MM.1S (cell line): ENCODE results near the gene RD3L.

Experiments used
- DNase-seq: peaks from one replicate; pipeline ENCODE4 v3.0.0-alpha.2; 2015
- H2AFZ ChIP-seq: fragments of 300-600 bp; sonication (generic); 2 replicates; pipeline ENCODE4 v1.6.0; 2016; ENCODE audit warnings: antibody characterized with exemption, low read length
- H3F3A ChIP-seq: fragments of 300-600 bp; sonication (generic); 2 replicates; pipeline ENCODE4 v1.6.1; 2016; ENCODE audit warnings: mild to moderate bottlenecking, antibody characterized with exemption, low read length, moderate library complexity, mixed read lengths; ENCODE audit not compliant: insufficient read depth
- H3K27ac ChIP-seq: fragments of 300-600 bp; sonication (generic); 2 replicates; pipeline ENCODE4 v1.5.1; 2016; ENCODE audit warnings: mild to moderate bottlenecking, low read length
- H3K27me3 ChIP-seq: fragments of 300-600 bp; sonication (generic); replicated peaks from 2 replicates; pipeline ENCODE4 v1.6.0; 2016; ENCODE audit warnings: low read length; ENCODE audit not compliant: insufficient read depth
- H3K36me3 ChIP-seq: fragments of 300-600 bp; sonication (generic); replicated peaks from 2 replicates; pipeline ENCODE4 v1.6.1; 2016; ENCODE audit warnings: mild to moderate bottlenecking, low read length, mixed read lengths; ENCODE audit not compliant: insufficient read depth
- H3K4me1 ChIP-seq: fragments of 300-600 bp; sonication (generic); 2 replicates; pipeline ENCODE4 v1.6.1; 2016; ENCODE audit warnings: low read length, mixed read lengths
- H3K4me2 ChIP-seq: fragments of 300-600 bp; sonication (generic); 2 replicates; pipeline ENCODE4 v1.6.0; 2016; ENCODE audit warnings: low read depth, low read length
- H3K4me3 ChIP-seq: fragments of 300-600 bp; sonication (generic); 2 replicates; pipeline ENCODE4 v1.5.1; 2016; ENCODE audit warnings: low read length, mixed read lengths
- H3K79me2 ChIP-seq: fragments of 300-600 bp; sonication (generic); 2 replicates; pipeline ENCODE4 v1.6.1; 2016; ENCODE audit warnings: mixed run types, low read length, mixed read lengths
- H3K9ac ChIP-seq: fragments of 300-600 bp; sonication (generic); 2 replicates; pipeline ENCODE4 v1.6.1; 2016; ENCODE audit warnings: low read length, mixed read lengths
- H3K9me2 ChIP-seq: fragments of 300-600 bp; sonication (generic); replicated peaks from 2 replicates; pipeline ENCODE4 v1.6.1; 2016; ENCODE audit warnings: mild to moderate bottlenecking, low read length, mixed read lengths; ENCODE audit not compliant: insufficient read depth
- H3K9me3 ChIP-seq: fragments of 300-600 bp; sonication (generic); replicated peaks from 2 replicates; pipeline ENCODE4 v1.6.1; 2016; ENCODE audit warnings: mild to moderate bottlenecking, low read length, mixed read lengths; ENCODE audit not compliant: insufficient read depth
- H4K20me1 ChIP-seq: fragments of 300-600 bp; sonication (generic); 2 replicates; pipeline ENCODE4 v1.6.1; 2016; ENCODE audit warnings: mild to moderate bottlenecking, low read length, moderate library complexity, mixed read lengths; ENCODE audit not compliant: insufficient read depth
- CTCF ChIP-seq: fragments of 300-600 bp; sonication (generic); IDR thresholded peaks from 2 replicates; pipeline ENCODE4 v1.5.1; 2016; ENCODE audit warnings: antibody characterized with exemption, low read length, mixed read lengths
- EZH2 ChIP-seq: fragments of 300-600 bp; sonication (generic); optimal IDR thresholded peaks from 2 replicates; pipeline ENCODE3; 2017; ENCODE audit warnings: low read depth, mild to moderate bottlenecking, antibody characterized with exemption, low read length, mixed read lengths
- EZH2phosphoT487 ChIP-seq: fragments of 300-600 bp; sonication (generic); IDR thresholded peaks from 2 replicates; pipeline ENCODE4 v1.6.1; 2018; ENCODE audit warnings: antibody characterized with exemption, low read length

RD3L gene

DNA sequence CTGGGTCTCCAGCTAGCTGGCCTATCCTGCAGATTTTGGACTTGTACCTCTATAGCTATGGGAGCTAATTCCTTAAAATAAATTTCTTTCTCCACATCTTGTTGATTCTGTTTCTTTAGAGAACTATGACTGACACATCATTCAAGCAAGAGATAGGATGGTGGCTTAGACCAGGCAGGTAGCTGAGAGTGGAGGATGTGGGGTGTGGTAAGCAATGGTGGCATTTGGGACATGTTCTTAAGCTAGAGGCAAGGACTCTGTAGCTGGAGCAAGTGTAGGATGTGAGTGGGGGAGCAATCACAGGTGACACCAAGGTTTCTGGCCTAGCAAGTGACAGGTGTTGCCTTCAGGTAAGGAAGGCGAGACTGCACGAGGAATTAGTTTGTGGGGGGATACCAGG is 7.2 kb downstream of the RD3L start:
- no peaks in the 10 kb centered on the region for H4K20me1 ChIP-seq
- no peak overlapping the region for H3K9ac ChIP-seq
- no peak overlapping the region for H3K4me3 ChIP-seq
- no peaks in the 10 kb centered on the region for H3K79me2 ChIP-seq
- no peak overlapping the region for H3K27ac ChIP-seq
- no peaks in the 10 kb centered on the region for H3K4me1 ChIP-seq
- no peaks in the 10 kb centered on the region for H3K9me3 ChIP-seq
- H2AFZ ChIP-seq, result no peak overlapping the region
- TF ChIP-seq EZH2phosphoT487 (no peak), CTCF (no peak), EZH2 (no peak)
- H3K36me3 ChIP-seq, result no peaks in the 10 kb centered on the region
- DNase-seq, result no peak
- no peaks in the 10 kb centered on the region for H3K9me2 ChIP-seq
- H3K4me2 ChIP-seq, result no peak overlapping the region
- H3F3A ChIP-seq, result no peaks in the 10 kb centered on the region
- H3K27me3 ChIP-seq, result no peaks in the 10 kb centered on the region

- no peak overlapping the region for H3K4me2 ChIP-seq
Measured at GRCh38 chr14:103932791-103933490, 9.4 kb downstream of the RD3L start.

GRCh38 chr14:103931422-103931821 is 10.9 kb downstream of the RD3L start:
- H3K36me3 ChIP-seq, result no peaks in the 10 kb centered on the region
- H3K79me2 ChIP-seq, result no peaks in the 10 kb centered on the region
- no peak overlapping the region for H3K9ac ChIP-seq
- H3K9me3 ChIP-seq, result no peaks in the 10 kb centered on the region
- H3K4me1 ChIP-seq, result no peaks in the 10 kb centered on the region
- H3K9me2 ChIP-seq, result no peaks in the 10 kb centered on the region
- no peak overlapping the region for H2AFZ ChIP-seq
- no peaks in the 10 kb centered on the region for H3F3A ChIP-seq
- no peaks in the 10 kb centered on the region for H3K27me3 ChIP-seq
- no peak for DNase-seq
- no peak overlapping the region for H3K4me2 ChIP-seq
- no peak overlapping the region for H3K4me3 ChIP-seq
- TF ChIP-seq CTCF, result no peak
- no peak for TF ChIP-seq EZH2
- no peak for TF ChIP-seq EZH2phosphoT487
- no peaks in the 10 kb centered on the region for H4K20me1 ChIP-seq
- H3K27ac ChIP-seq, result no peak overlapping the region

More at GRCh38 chr14:103932791-103933490, 9.4 kb downstream of the RD3L start:
- no peaks in the 10 kb centered on the region for H3K27me3 ChIP-seq
- H3K9me2 ChIP-seq, result no peaks in the 10 kb centered on the region
- no peaks in the 10 kb centered on the region for H3K9me3 ChIP-seq
- H3K36me3 ChIP-seq, result no peaks in the 10 kb centered on the region
- H2AFZ ChIP-seq, result no peak overlapping the region
- H4K20me1 ChIP-seq, result no peaks in the 10 kb centered on the region
- TF ChIP-seq EZH2 (no peak), EZH2phosphoT487 (no peak), CTCF (no peak)
- no peaks in the 10 kb centered on the region for H3K4me1 ChIP-seq
- no peak overlapping the region for H3K27ac ChIP-seq
- H3K79me2 ChIP-seq, result no peaks in the 10 kb centered on the region
- H3K9ac ChIP-seq, result no peak overlapping the region
- H3F3A ChIP-seq, result no peaks in the 10 kb centered on the region
- H3K4me3 ChIP-seq, result no peak overlapping the region
- no peak for DNase-seq
